Hematopoietic multipotent progenitor cell treated with erythropoietin and hydrocortisone succinate and interleukin-3 and kit ligand, for 15 days (in vitro differentiated cells): ENCODE measurements around the gene ADGRB2.

Source experiments
- DNase-seq: peaks from one replicate; pipeline ENCODE4 v3.0.0-alpha.2; 2015; ENCODE audit warnings: low spot score

ADGRB2 gene

DNA sequence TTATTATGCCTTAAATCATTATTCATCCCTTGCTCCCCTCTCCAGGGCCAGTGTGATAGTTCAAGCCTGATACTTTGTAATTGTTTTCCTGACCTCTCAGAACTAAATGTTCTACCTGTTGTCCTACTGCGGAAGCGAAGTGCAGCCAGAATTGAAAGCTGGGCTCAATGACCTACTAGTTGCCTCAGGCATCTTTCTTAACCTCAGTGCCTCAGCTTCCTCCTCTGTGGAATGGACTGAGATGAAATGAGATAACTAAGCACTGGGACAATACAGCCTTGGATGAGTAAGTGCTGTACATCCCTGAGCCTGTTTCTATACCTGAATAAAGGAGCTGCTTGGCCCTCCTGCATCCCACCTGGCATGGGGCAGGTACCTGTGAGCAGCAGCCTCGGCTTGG, 86.7 kb downstream of the ADGRB2 start:
- DNase-seq = no peak
